ENCODE results near the gene DCLK2.
A peak's percentile ranks its signal among the peaks of the same experiment; 100 is the strongest.

The DCLK2 gene

GRCh38 chr4:150268444-150268843 is 190.2 kb downstream of the DCLK2 start:
- DNase-seq (ENCODE audit: low spot score), result no peak

- no peak for DNase-seq (ENCODE audit: low spot score)
Measured at GRCh38 chr4:150278206-150278605, 200.0 kb downstream of the DCLK2 start.

DNA sequence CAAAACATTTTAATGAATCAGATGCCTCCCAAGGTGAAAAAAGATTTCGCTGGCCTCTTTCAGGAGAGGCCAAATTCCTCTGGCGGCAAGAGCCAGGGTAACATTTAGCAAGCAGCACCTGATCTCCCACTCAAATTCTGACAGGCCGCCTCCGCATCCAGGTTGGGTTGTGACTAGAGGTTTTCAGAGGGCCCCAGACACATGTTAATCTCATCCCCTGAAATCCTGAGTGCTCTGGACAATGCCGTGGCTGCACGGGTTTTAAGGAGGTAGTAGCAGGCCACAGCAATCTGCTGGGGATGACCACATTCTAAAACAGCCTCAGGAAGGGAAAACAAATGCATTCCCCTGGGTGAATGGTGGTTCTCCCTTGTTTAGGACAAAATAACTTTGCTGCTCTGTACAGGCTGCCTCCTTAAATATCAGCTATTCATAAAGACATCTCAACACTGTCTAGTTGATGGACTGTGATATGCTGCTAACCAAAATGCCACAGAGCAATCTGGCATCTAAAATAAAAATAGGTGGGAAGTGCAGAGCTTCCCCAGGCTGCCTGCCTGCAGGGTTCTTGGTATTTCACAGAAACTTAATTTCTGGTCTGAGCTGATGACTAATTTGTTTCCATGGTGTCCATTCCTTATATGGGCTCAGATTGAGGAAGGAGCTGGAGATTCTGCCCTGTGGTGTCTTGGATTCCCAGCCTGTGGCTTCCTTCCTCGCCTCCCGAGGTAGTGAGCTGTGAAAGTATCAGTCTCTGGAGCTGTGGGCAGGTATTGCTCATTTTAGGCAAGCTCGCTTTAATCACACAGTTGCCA is 202.0 kb downstream of the DCLK2 start:
- DNase-seq (ENCODE audit: low spot score), result no peak

- DNase-seq (ENCODE audit: low spot score), result no peak
Measured at GRCh38 chr4:150280975-150281374, 202.7 kb downstream of the DCLK2 start.

GRCh38 chr4:150283689-150284088 is 205.4 kb downstream of the DCLK2 start:
- DNase-seq (ENCODE audit: low spot score), result no peak

DNA sequence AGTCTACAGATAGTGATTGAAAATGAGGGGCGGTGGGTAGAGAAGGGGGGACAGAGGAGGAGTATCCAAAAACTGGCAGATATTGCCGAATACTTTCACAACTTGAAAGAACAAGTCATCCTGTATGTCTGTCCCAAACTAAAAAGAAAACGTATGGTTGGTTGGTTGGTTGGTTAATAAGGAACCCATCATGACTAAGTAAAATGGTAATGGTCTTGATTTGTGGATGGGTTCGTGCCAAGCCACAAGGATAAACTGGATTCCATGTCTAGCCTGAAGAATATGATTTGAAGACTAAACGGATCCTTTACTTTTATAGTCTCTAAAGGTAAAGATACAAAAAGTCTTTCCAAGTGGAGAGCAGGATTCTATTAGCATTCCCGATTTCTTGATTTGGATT is 208.4 kb downstream of the DCLK2 start:
- DNase-seq (ENCODE audit: low spot score), result no peak

GRCh38 chr4:150289198-150289597 is 211.0 kb downstream of the DCLK2 start:
- no peak for DNase-seq (ENCODE audit: low spot score)

DNA sequence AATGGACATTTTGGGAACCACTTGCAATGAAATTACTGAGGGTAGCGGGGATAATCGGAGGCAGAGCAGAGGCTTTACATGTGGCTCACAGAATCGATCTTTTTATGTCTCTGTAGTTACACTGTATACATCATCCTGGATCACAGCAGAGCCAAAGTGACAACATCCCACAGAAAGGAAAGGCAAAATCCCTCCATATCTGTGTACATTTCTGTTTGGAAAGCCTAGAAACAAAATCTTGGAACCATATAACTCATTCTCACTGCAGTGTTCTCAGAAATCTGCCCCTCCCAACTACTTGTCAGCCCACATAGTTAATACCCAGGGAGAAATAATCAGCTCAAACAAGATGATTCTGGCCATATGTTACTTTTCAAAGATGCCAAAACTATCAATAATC is 211.6 kb downstream of the DCLK2 start:
- DNase-seq (ENCODE audit: low spot score), result no peak

- DNase-seq (ENCODE audit: low spot score), result peak; percentile 47
Measured at GRCh38 chr4:150297861-150298474, 219.7 kb downstream of the DCLK2 start.

GRCh38 chr4:150299816-150300215 is 221.6 kb downstream of the DCLK2 start:
- no peak for DNase-seq (ENCODE audit: low spot score)

- DNase-seq (ENCODE audit: low spot score), result no peak
Measured at GRCh38 chr4:150302553-150302952, 224.3 kb downstream of the DCLK2 start.

DNA sequence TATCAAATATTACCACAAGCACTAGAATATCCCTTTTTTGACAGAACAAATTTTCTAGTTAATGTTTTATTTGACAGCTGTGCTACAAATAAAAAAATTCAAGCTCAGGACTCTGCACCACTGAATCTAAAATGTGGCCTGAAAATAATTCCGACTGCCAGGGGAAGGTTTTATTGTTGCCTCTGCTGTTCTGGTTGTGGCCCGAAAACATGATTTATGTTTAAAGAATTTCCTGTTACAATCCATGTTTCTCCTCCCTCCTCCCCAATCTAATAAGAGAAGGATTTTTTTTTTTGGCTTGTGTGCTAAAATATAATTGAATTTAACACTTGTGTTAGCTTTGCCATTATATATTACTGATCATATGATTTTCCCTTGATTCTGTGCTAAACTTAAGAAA is 227.8 kb downstream of the DCLK2 start:
- no peak for DNase-seq (ENCODE audit: low spot score)

DNA sequence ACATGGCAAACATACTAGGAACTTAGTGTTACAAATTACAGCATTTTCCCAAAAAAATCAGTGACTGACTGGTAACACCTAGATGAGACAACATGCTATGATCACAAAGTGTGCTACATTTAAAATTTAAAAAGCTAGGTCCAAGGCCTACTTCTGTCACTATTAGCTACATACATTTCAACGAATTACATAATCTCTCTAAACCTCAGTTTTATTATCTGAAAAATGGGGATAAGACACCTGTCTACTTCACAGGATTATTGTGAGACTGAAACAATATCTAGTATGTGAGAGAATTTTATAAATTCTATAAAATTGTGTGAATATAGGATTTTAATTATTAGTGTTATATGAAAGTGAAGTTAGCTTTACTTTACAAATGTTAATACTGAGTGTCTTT is 228.5 kb downstream of the DCLK2 start:
- DNase-seq (ENCODE audit: low spot score), result no peak

All from hematopoietic multipotent progenitor cell treated with erythropoietin and hydrocortisone succinate and interleukin-3 and kit ligand, for 15 days (in vitro differentiated cells).